CD4-positive, alpha-beta T cell treated with Interferon gamma for 1 hour (primary cell): ENCODE results near the gene TNIP3.
A peak's percentile ranks its signal among the peaks of the same experiment; 100 is the strongest.
"Not testable (repeated sequence)": the region's sequence is repeated elsewhere in the genome, so short reads cannot be mapped to it uniquely, and the experiment has no call there.

Experiments used
- DNase-seq: peaks from one replicate; pipeline ENCODE4 v3.0.0-alpha.2; 2020

The TNIP3 gene

GRCh38 chr4:121176082-121176934 is 12.2 kb upstream of the TNIP3 start:
- DNase-seq, result no peak

- DNase-seq, result not testable (repeated sequence)
These were observed 7.4 kb upstream of the TNIP3 start for GRCh38 chr4:121171477-121171876.

DNA sequence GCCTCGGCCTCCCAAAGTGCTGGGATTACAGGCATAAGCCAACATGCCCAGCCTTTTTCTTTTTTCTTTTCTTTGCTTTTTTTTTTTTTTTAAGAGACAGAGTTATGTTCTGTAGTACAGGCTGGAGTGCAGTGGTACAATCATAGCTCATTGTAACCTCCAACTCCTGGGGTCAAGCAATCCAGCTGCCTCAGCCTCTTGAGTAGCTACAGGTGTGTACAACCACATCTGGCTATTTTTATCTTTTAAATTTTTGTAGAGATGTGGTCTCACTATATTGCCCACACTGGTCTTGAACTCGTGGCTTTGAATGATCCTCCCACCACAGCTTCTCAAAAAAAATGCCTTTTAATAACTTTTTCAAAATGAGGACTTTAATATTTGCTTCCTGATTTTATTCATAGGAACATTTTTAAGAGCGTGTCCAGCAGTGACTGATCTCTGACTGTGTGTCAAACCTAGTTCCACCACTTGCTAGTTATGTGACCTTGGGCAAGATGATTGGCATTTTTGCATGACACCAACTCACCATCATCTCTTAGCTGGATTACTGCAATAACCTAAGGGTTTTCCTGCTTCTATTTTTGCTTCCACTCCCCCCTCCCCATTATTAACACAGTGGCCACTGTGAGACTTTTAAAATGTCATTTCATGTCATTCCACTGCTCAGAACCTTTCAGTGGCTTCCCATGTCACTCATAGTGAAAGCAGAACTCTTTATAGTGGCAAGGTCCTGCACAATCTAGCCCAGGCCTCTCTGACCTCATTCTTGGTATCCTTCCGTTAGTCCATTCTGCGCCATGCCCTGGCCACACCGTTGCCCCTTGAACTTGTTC is 4.5 kb upstream of the TNIP3 start:
- DNase-seq, result no peak

- DNase-seq, result no peak
These were observed 2.9 kb upstream of the TNIP3 start for GRCh38 chr4:121166976-121167375.

DNA sequence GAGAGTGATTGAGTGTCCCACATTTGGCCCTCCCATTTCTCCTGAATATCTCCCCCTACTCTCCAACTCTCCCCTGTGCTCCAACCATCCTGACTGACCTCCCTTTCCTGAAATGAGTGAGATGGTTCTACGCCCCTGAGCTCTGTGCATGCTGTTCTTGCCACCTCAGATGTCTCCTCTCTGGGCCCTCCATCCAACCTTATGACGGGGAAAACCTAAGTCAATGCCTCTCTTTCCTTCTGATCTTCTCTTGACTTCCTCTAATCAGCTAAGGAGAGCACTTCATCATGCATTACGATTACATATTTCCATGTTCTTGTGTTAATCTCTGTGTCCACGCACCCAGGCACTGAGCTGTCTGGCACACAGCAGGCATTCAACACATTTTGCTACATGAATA is 1.1 kb upstream of the TNIP3 start:
- DNase-seq, result no peak

DNA sequence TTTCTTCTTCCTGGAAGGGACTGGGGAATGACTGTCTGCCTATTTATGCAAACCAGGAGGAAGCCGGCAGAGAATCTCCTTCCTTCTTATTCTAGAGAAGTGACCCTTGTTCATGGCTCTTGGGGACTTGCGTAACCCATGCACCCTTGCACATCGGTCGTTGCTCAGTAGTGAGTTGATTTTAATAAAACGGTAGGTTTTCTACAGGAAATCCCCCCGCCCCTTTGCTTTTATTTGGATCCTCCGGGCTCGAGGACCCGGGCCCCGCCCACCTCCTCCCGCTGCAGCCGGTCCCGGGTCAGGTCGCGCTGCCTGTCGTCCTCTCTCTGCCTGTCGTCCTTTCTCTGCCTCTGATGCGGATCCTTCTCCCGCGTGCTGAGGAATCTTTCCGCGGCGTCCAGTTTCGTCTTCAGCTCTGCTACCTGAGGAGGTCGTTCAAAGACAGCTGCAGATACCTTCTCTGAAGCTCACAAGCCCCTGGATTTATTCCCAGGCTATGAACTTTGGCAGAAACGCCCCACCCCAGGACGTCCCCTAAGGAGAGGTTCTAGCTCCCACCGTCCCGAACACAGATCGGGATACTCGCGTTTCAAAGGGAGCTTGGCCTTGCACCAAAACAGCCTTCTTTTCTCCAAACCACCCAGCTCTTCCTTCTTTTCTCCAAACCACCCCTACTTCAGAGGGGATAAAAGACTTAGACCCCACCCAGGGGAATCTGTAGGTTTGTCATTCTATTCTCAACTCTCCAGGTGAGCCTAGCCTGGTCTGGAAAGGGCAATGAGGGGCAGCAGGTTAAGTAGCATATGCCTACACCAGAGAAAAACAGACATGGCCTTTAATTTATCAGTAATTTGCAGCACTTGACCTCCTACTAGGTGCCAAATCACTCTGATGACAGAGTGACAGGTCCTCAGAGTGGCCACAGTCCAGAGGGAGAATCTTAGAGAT is 7.0 kb downstream of the TNIP3 start:
- DNase-seq, result peak; percentile 16

GRCh38 chr4:121155893-121156292 is 8.2 kb downstream of the TNIP3 start:
- no peak for DNase-seq

GRCh38 chr4:121154103-121154515 is 10.0 kb downstream of the TNIP3 start:
- no peak for DNase-seq

GRCh38 chr4:121151942-121152341 is 12.2 kb downstream of the TNIP3 start:
- DNase-seq, result no peak

DNA sequence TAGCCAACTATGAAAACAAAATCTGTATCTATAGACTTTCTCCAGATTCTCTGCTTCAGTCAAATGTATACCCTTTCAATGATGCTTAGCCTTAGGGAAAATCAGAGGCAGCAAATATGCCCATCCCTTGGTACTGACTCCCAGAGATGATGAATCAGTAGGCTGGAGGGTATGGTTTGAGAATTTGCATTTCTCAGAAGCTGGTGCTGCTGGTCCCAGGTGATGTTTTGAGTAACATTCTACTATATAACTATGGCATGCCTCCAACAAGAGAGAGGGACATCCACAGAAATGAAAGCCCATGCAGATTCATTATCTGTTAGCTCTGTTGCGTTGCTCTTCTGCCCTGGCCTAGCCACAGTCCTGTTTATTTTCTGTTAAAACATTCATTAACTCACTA is 13.6 kb downstream of the TNIP3 start:
- DNase-seq, result no peak

DNA sequence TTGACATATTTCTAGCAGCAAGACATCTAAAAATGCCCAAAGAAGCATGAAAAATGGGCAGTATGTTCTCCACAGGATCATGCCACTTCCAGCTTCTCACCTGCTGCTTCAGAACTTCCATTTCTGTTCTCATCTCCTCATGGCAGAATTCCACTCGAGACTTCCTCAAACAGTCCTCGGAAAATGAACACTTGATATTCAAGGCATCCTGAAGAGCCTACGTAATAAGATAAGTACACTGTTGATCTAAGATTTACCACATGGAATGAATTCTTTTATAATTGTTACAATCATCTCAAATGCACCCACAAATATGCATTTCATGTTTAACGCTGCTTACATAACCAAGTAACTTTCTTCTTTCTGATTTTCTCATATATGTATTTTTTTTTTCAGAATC is 14.1 kb downstream of the TNIP3 start:
- DNase-seq, result no peak

DNA sequence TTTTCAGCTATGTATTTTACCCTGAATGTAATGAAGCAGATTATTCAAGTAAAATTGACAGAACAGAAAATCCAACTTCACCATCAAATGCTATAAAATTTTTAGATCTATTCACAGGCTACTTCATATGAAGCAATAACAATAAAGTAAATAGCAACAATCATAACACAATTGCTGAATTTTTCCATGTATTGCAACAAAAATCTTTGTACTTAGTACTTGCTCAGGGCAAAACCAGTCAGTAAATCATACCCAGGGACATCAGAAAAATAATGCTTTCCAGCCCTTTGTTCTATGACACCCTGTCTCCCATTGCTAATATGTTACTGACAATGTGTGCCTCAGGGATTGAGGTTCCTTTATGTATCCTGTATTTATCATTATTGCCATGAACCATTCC is 15.5 kb downstream of the TNIP3 start:
- DNase-seq, result no peak

DNA sequence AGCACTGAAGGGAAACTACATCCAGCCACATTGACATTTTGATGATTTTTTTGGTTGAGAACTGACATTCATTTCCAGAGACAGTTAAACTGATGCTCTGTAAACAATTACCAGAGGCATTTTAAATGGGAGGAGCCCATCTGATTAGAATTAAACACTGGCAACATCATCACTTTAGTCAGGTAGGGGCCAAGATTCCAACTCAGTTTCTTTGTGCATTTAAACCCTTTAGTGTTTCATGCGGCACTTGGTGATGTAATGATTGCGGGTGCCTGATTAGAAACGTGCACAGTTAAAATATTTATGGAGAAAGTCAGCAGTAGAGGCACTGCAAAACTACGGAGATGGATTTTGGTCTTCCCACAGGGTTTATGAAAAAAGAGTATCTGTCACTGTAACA is 16.1 kb downstream of the TNIP3 start:
- DNase-seq, result no peak

GRCh38 chr4:121146530-121146929 is 17.6 kb downstream of the TNIP3 start:
- no peak for DNase-seq

DNA sequence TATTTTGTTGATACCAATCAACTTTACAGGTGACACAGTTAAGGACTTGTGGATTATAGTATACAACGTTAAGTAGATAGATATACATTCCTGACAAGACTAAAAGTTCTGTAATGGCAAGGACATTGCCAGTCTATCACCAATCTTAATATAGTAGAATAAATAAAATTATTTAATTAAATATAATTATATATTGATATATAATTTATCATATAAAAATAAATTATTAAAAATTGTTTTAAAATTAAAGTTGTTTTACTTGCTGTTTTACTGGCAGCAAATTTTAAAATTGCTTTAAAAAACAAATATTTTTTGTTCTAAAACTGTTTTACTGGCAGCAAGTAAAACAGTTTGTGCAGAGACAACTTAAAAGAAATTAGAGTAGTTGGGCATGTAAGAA is 18.7 kb downstream of the TNIP3 start:
- DNase-seq, result no peak

GRCh38 chr4:121144021-121144420 is 20.1 kb downstream of the TNIP3 start:
- no peak for DNase-seq

DNA sequence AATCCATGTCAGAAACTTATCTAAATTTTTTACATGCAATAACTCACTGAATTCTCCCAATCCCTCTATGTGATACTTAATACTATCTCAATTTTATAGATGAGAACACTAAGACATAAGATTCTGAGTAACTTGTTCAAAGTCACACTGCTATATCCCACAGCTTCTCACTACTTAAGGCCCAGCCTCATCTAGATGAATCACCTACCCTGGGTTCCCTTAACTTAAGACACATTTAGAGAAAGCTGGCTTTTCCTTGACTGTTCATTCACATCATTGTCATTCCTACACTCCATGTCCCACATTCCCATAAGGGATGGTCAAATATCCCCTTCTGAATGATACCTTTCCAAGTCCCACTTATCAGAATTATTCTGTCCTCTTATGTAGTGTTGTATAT is 21.0 kb downstream of the TNIP3 start:
- DNase-seq, result no peak

DNA sequence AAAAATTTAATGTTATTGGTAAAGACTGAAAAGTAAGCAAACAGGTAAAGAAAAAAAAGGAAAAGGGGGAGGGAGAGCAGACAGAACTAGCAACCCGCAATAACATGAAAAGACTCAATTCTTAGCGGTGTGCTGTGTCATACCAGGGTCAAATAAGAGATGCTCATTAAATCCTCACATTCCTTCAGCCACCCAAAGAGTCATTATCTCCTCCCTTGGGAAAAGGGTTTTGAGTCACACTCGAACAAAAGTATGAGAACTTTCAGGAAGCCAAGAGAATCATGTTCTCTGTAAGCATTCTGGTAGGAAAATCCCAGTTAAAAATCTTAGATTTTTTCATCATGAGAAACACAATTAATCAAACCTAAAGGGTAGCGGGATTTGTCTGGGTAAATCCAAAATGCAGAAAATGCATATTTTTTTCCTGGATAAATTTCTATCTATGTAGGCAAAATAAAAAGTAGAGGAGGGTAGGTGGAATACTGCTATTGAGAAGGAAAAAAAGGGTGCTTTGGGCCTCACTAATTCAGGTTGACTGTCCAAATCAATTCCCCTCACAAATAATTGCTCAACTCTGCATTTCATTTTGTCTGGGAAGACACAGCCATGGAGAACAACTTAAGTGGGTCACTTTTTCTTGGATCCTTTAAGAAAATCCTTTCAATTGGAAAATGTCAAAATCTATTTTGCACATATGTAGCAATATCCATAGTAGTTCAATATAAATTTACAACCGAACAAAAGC is 23.2 kb downstream of the TNIP3 start:
- no peak for DNase-seq

DNA sequence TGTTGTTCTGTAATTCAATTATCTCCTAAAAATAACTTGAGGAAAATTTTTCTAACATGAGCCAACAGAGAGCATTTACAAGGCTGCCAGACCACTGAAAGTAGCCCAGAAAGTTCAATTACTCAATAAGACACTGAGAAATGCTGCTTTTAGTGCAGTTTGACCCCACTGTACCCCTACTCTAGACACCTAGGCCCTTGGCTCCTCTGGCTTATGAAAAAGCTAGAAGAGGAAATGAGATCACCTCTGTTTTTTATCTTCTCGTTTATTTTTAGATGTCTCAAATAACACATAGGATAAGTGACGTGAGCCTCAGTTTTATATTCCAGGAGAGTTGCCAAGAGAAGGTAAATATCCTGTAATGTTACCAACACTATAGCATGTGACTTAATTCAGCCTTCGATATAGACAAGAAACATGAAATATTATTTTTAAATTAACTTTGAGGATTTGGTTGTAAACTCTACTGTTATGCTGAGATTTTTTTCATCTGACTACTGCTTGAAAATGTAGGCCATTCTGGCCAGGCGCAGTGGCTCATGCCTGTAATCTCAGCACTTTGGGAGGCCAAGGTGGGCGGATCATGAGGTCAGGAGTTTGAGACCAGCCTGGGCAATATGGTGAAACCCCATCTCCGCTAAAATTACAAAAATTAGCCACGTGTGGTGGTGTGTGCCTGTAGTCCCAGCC is 24.4 kb downstream of the TNIP3 start:
- peak; percentile 26 for DNase-seq

DNA sequence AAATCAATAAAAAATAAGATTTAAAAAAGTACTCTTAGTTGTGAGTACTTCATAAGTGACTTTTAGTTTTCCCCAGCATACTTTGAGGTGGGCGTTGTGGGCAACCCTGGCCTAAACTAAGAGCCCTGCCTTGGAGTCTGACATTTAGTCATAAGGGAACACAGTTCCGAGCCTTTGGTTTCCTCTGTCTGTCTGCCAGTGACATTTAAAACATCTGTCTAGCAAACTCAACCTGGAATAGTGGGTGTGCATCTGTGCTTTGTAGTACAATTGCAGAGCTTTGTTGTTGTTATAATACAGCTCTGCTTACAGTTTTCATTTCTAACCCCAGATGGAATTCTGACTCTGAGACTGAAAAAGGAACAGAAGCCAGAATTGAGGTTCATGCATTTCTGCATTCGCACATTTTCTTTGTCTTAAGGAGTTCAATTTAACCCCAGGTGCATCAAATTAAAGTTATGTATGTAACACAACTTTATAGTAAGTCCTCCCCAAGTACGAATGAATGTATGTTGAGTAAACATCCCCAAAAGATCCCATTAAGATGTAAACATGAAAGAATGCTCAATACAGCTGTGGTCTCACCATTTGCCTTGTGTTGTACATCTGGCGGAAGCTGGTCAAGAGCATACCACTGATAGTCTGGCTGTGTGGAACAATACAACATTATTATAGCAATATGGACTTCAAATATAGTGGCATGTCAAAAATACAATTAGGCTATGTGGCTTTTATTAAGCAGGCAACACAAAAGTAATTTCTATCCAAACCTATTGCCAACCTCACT is 25.9 kb downstream of the TNIP3 start:
- DNase-seq, result no peak

GRCh38 chr4:121130326-121130660 is 33.8 kb downstream of the TNIP3 start:
- DNase-seq, result no peak
